ENCODE data around the gene SHANK2. TPM values are rescaled to one million over a fixed set of nuclear protein-coding genes. Genes with fewer than 3 reads are reported as not detected.
A peak's percentile ranks its signal among the peaks of the same experiment; 100 is the strongest.

Gene SHANK2
- total RNA-seq, 1 donor from 2014 or later: 8.1 TPM

- H3F3A ChIP-seq (ENCODE audit: low read depth): no peaks in the 10 kb centered on the region
- TF ChIP-seq EZH2 (IDR thresholded peaks at IDR 0.05) (no peak), CTCF (IDR thresholded peaks at IDR 0.05) (no peak), EZH2phosphoT487 (IDR thresholded peaks at IDR 0.05) (no peak)
- H3K79me2 ChIP-seq (ENCODE audit: low read depth): no peaks in the 10 kb centered on the region
- H3K36me3 ChIP-seq: no peaks in the 10 kb centered on the region
- Mint-ChIP-seq H3K9me3 (no peaks in the 10 kb centered on the region), H3K4me3 (no peak overlapping the region), H3K4me1 (no peaks in the 10 kb centered on the region), H3K36me3 (no peaks in the 10 kb centered on the region), H3K27ac (no peak overlapping the region), H3K27me3 (ENCODE audit: insufficient read depth, low read depth) (peaks cover 10% of the 10 kb centered on the region)
- DNase-seq (ENCODE audit: low spot score): peak; percentile 44
- H3K9ac ChIP-seq: no peak overlapping the region
- no peaks in the 10 kb centered on the region for H3K27me3 ChIP-seq
- H3K4me2 ChIP-seq: peak overlapping the region; percentile 4
- no peak overlapping the region for H3K4me3 ChIP-seq
- H3K4me1 ChIP-seq: peaks cover 7% of the 10 kb centered on the region
- H4K20me1 ChIP-seq (ENCODE audit: low read depth): no peaks in the 10 kb centered on the region
- no peaks in the 10 kb centered on the region for H3K9me3 ChIP-seq (ENCODE audit: low read depth)
- no peak overlapping the region for H3K27ac ChIP-seq
- H2AFZ ChIP-seq (replicated peaks): no peak overlapping the region
Measured at GRCh38 chr11:71282581-71283351, 30.4 kb upstream of the SHANK2 start.

- Histone ChIP-seq H3K27me3 (no peaks in the 10 kb centered on the region), H3K9me3 (ENCODE audit: low read depth) (no peaks in the 10 kb centered on the region), H3K4me1 (peaks cover 7% of the 10 kb centered on the region), H3K27ac (no peak overlapping the region), H3K9ac (no peak overlapping the region), H2AFZ (replicated peaks) (no peak overlapping the region), H3K79me2 (ENCODE audit: low read depth) (no peaks in the 10 kb centered on the region), H3F3A (ENCODE audit: low read depth) (no peaks in the 10 kb centered on the region), H3K4me2 (no peak overlapping the region), H3K4me3 (no peak overlapping the region), H3K36me3 (no peaks in the 10 kb centered on the region), H4K20me1 (ENCODE audit: low read depth) (no peaks in the 10 kb centered on the region)
- Mint-ChIP-seq H3K4me3 (no peak overlapping the region), H3K27ac (no peak overlapping the region), H3K27me3 (ENCODE audit: insufficient read depth, low read depth) (peaks cover 11% of the 10 kb centered on the region), H3K36me3 (no peaks in the 10 kb centered on the region), H3K9me3 (no peaks in the 10 kb centered on the region), H3K4me1 (no peaks in the 10 kb centered on the region)
- no peak for TF ChIP-seq EZH2 (IDR thresholded peaks at IDR 0.05)
- TF ChIP-seq EZH2phosphoT487 (IDR thresholded peaks at IDR 0.05): no peak
- DNase-seq (ENCODE audit: low spot score): no peak
Measured at GRCh38 chr11:71281831-71282230, 29.5 kb upstream of the SHANK2 start.

- Histone ChIP-seq H3K9ac (no peak overlapping the region), H3F3A (ENCODE audit: low read depth) (no peaks in the 10 kb centered on the region), H3K4me2 (no peak overlapping the region), H3K4me3 (no peak overlapping the region), H3K27me3 (no peaks in the 10 kb centered on the region), H3K79me2 (ENCODE audit: low read depth) (no peaks in the 10 kb centered on the region), H2AFZ (replicated peaks) (no peak overlapping the region), H3K4me1 (peaks cover 7% of the 10 kb centered on the region), H4K20me1 (ENCODE audit: low read depth) (no peaks in the 10 kb centered on the region), H3K9me3 (ENCODE audit: low read depth) (no peaks in the 10 kb centered on the region), H3K36me3 (no peaks in the 10 kb centered on the region), H3K27ac (no peak overlapping the region)
- Mint-ChIP-seq H3K36me3 (no peaks in the 10 kb centered on the region), H3K27ac (no peak overlapping the region), H3K9me3 (peaks cover 2% of the 10 kb centered on the region), H3K27me3 (ENCODE audit: insufficient read depth, low read depth) (peaks cover 11% of the 10 kb centered on the region), H3K4me3 (no peak overlapping the region), H3K4me1 (no peaks in the 10 kb centered on the region)
- TF ChIP-seq EZH2phosphoT487 (IDR thresholded peaks at IDR 0.05) (no peak), EZH2 (IDR thresholded peaks at IDR 0.05) (no peak), CTCF (IDR thresholded peaks at IDR 0.05) (no peak)
- no peak for DNase-seq (ENCODE audit: low spot score)
Measured at GRCh38 chr11:71281204-71281603, 28.8 kb upstream of the SHANK2 start.
